Neural cell (in vitro differentiated cells): ENCODE measurements around the gene ALG3. TPM values are rescaled to one million over a fixed set of nuclear protein-coding genes. Genes with fewer than 3 reads are reported as not detected.

Experiments used
- H2AFZ ChIP-seq: fragments of 200-600, 300-800 bp; sonication (generic), shearing (Covaris generic); 2 replicates; pipeline ENCODE4 v1.6.0; 2014; ENCODE audit warnings: low read depth, mild to moderate bottlenecking, antibody characterized with exemption, low read length, moderate library complexity
- H3F3A ChIP-seq: fragments of 200-600 bp; shearing (Covaris generic); 2 replicates; pipeline ENCODE4 v1.6.1; 2016; ENCODE audit warnings: mild to moderate bottlenecking, moderate library complexity, mixed read lengths, antibody characterized with exemption, low read length; ENCODE audit not compliant: insufficient read depth, poor library complexity, severe bottlenecking
- H3K27ac ChIP-seq: fragments of 200-600, 300-800 bp; sonication (generic), shearing (Covaris generic); 2 replicates; pipeline ENCODE4 v1.5.1; 2014; ENCODE audit warnings: mild to moderate bottlenecking, low read length, moderate library complexity
- H3K27me3 ChIP-seq: fragments of 300-800, 200-600 bp; sonication (generic), shearing (Covaris generic); 2 replicates; pipeline ENCODE4 v1.6.0; 2014; ENCODE audit warnings: mild to moderate bottlenecking, low read depth, low read length, moderate library complexity; ENCODE audit not compliant: insufficient read depth
- H3K36me3 ChIP-seq: fragments of 300-800, 200-600 bp; sonication (generic), shearing (Covaris generic); 2 replicates; pipeline ENCODE4 v1.5.1; 2014; ENCODE audit warnings: mild to moderate bottlenecking, antibody characterized with exemption, low read length, moderate library complexity; ENCODE audit not compliant: insufficient read depth
- H3K4me2 ChIP-seq: fragments of 300-800, 200-600 bp; sonication (generic), shearing (Covaris generic); 2 replicates; pipeline ENCODE4 v1.6.0; 2014; ENCODE audit warnings: mild to moderate bottlenecking, low read length
- H3K4me3 ChIP-seq: fragments of 300-800, 200-600 bp; sonication (generic), shearing (Covaris generic); 2 replicates; pipeline ENCODE4 v1.5.1; 2014; ENCODE audit warnings: mild to moderate bottlenecking, low read length, moderate library complexity
- H3K79me2 ChIP-seq: fragments of 200-600 bp; shearing (Covaris generic); replicated peaks from 2 replicates; pipeline ENCODE4 v1.6.0; 2014; ENCODE audit warnings: mild to moderate bottlenecking, low read length, moderate library complexity; ENCODE audit not compliant: insufficient read depth
- H3K9ac ChIP-seq: fragments of 300-800, 200-600 bp; sonication (generic), shearing (Covaris generic); 2 replicates; pipeline ENCODE4 v1.6.1; 2016; ENCODE audit warnings: mild to moderate bottlenecking, low read length, mixed read lengths
- H3K9me2 ChIP-seq: fragments of 200-600 bp; shearing (Covaris generic); 2 replicates; pipeline ENCODE4 v1.6.1; 2016; ENCODE audit warnings: mild to moderate bottlenecking, low read length, mixed read lengths; ENCODE audit not compliant: insufficient read depth
- H3K9me3 ChIP-seq: fragments of 200-600, 300-800 bp; sonication (generic), shearing (Covaris generic); 2 replicates; pipeline ENCODE4 v1.6.1; 2016; ENCODE audit warnings: mild to moderate bottlenecking, mixed run types, low read length, moderate library complexity, mixed read lengths
- H4K20me1 ChIP-seq: fragments of 200-600 bp; shearing (Covaris generic); 2 replicates; pipeline ENCODE4 v1.6.1; 2016; ENCODE audit warnings: mild to moderate bottlenecking, mixed run types; ENCODE audit not compliant: insufficient read depth
- CTCF ChIP-seq: fragments of 450-650 bp; IDR thresholded peaks from 2 replicates; pipeline ENCODE4 v1.5.1; 2014; ENCODE audit warnings: antibody characterized with exemption, mild to moderate bottlenecking, moderate library complexity; ENCODE audit not compliant: poor library complexity, severe bottlenecking
- EP300 ChIP-seq: fragments of 450-650 bp; conservative IDR thresholded peaks from 2 replicates; pipeline ENCODE4 v1.6.1; 2014; ENCODE audit warnings: antibody characterized with exemption, mild to moderate bottlenecking, moderate library complexity; ENCODE audit not compliant: poor library complexity, severe bottlenecking
- EZH2 ChIP-seq: fragments of 200-600, 300-800 bp; shearing (Covaris generic), sonication (generic); IDR thresholded peaks from 2 replicates; pipeline ENCODE4 v1.6.1; 2014; ENCODE audit warnings: antibody characterized with exemption, low read length, borderline replicate concordance, mild to moderate bottlenecking; ENCODE audit not compliant: insufficient read depth, poor library complexity, severe bottlenecking
- MXI1 ChIP-seq: fragments of 450-650 bp; conservative IDR thresholded peaks from 2 replicates; pipeline ENCODE4 v1.6.1; 2014; ENCODE audit warnings: antibody characterized with exemption, mild to moderate bottlenecking; ENCODE audit not compliant: poor library complexity, severe bottlenecking
- POLR2AphosphoS5 ChIP-seq: IDR thresholded peaks from 2 replicates; pipeline ENCODE4 v1.6.1; 2012
- RAD21 ChIP-seq: fragments of 450-650 bp; conservative IDR thresholded peaks from 2 replicates; pipeline ENCODE4 v1.6.1; 2014; ENCODE audit warnings: antibody characterized with exemption, mild to moderate bottlenecking, moderate library complexity
- REST ChIP-seq: IDR thresholded peaks from 2 replicates; pipeline ENCODE4 v1.6.1; 2012; ENCODE audit warnings: borderline replicate concordance
- SMC3 ChIP-seq: fragments of 450-650 bp; conservative IDR thresholded peaks from 2 replicates; pipeline ENCODE4 v1.6.1; 2014; ENCODE audit warnings: antibody characterized with exemption, mild to moderate bottlenecking, moderate library complexity; ENCODE audit not compliant: poor library complexity
- TAF1 ChIP-seq: IDR thresholded peaks from 2 replicates; pipeline ENCODE4 v1.6.1; 2012; ENCODE audit warnings: low read depth
- polyA plus RNA-seq: library from polyadenylated mRNA; depleted of rRNA; stranded (reverse); fragments of >200 nt; gene quantifications from 2 replicates; pipeline ENCODE4 v1.2.3, GENCODE V29; 2014

ALG3 gene
- polyA plus RNA-seq, 1 donor from 2014 or later: 13.5 TPM

GRCh38 chr3:184234671-184235380, 13.9 kb downstream of the ALG3 start:
- Histone ChIP-seq H3K36me3 (no peaks in the 10 kb centered on the region), H3K9me2 (no peaks in the 10 kb centered on the region), H3K79me2 (no peaks in the 10 kb centered on the region), H4K20me1 (no peaks in the 10 kb centered on the region), H3K4me2 (no peak overlapping the region), H3K4me3 (no peak overlapping the region), H3K9ac (no peak overlapping the region), H3F3A (no peaks in the 10 kb centered on the region), H3K27ac (no peak overlapping the region), H3K27me3 (peaks cover 43% of the 10 kb centered on the region), H2AFZ (no peak overlapping the region), H3K9me3 (no peaks in the 10 kb centered on the region)
- TF ChIP-seq EZH2: no peak
- no peak for TF ChIP-seq POLR2AphosphoS5
- no peak for TF ChIP-seq TAF1
- no peak for TF ChIP-seq CTCF
- TF ChIP-seq MXI1: no peak
- no peak for TF ChIP-seq REST

GRCh38 chr3:184234224-184234623, 14.5 kb downstream of the ALG3 start:
- Histone ChIP-seq H3K79me2 (no peaks in the 10 kb centered on the region), H3F3A (no peaks in the 10 kb centered on the region), H4K20me1 (no peaks in the 10 kb centered on the region), H3K27ac (no peak overlapping the region), H3K4me3 (no peak overlapping the region), H3K9me2 (no peaks in the 10 kb centered on the region), H3K4me2 (no peak overlapping the region), H2AFZ (no peak overlapping the region), H3K9me3 (no peaks in the 10 kb centered on the region), H3K9ac (no peak overlapping the region), H3K36me3 (no peaks in the 10 kb centered on the region), H3K27me3 (peaks cover 49% of the 10 kb centered on the region)
- TF ChIP-seq MXI1 (no peak), CTCF (no peak), POLR2AphosphoS5 (no peak), RAD21 (no peak), REST (no peak), EP300 (no peak), SMC3 (no peak), TAF1 (no peak), EZH2 (no peak)
